Endothelial cell of umbilical vein (primary cell): ENCODE results near the gene RNF40. TPM values are rescaled to one million over a fixed set of nuclear protein-coding genes. Genes with fewer than 3 reads are reported as not detected.
A peak's percentile ranks its signal among the peaks of the same experiment; 100 is the strongest.

Experiments used
- BruUV-seq: library from RNA; stranded (reverse); fragments of 400-500 nt; replicated peaks from 2 replicates; lab custom pipeline; 2021; lab: Mats Ljungman, UMichigan
- CTCF ChIA-PET: fragments of 300-600, 350-600 bp; sonication (Branson Sonifier 250); formaldehyde crosslinking; loops from one replicate; lab custom pipeline; 2021; ENCODE audit warnings: antibody characterized with exemption, inconsistent platforms; lab: Charles Lee
- POLR2A ChIA-PET: fragments of 300-600, 350-600 bp; sonication (Branson Sonifier 250); formaldehyde crosslinking; loops from one replicate; lab custom pipeline; 2021; ENCODE audit warnings: antibody characterized with exemption, inconsistent platforms; lab: Charles Lee
- DNase-seq: peaks from one replicate; pipeline ENCODE4 v3.0.0-alpha.2; 2011; ENCODE audit warnings: low read depth, low spot score
- FAIRE-seq: peaks from 2 replicates; lab custom pipeline; 2011; peaks lifted over from hg19 to GRCh38; lab: Jason Lieb, UNC
- H2AFZ ChIP-seq: 2 replicates; pipeline ENCODE4 v1.6.0; 2012; ENCODE audit warnings: low read depth, low read length, control low read depth, inconsistent platforms
- H3K27ac ChIP-seq: 2 replicates; pipeline ENCODE4 v1.5.1; 2011; ENCODE audit warnings: low read depth, mild to moderate bottlenecking, control low read depth, low read length, moderate library complexity; ENCODE audit not compliant: insufficient read depth
- H3K27me3 ChIP-seq, 2 experiments: 2 replicates each; pipeline versions ENCODE4 v1.6.0 to v1.6.1; 2011; ENCODE audit warnings: low read length in 2 of 2, mixed read lengths in 1 of 2; ENCODE audit not compliant: control insufficient read depth in 2 of 2, insufficient read depth in 2 of 2
- H3K36me3 ChIP-seq, 2 experiments: 2 replicates in 1 of 2; 3 replicates in 1 of 2; pipeline ENCODE4 v1.5.1; 2011; ENCODE audit warnings: low read length in 2 of 2, mild to moderate bottlenecking in 1 of 2, moderate library complexity in 1 of 2; ENCODE audit not compliant: control insufficient read depth in 2 of 2, insufficient read depth in 2 of 2; ENCODE audit errors: extremely low read depth in 1 of 2
- H3K4me1 ChIP-seq: 3 replicates; pipeline ENCODE4 v1.5.1; 2011; ENCODE audit warnings: mild to moderate bottlenecking, low read length; ENCODE audit not compliant: control insufficient read depth, insufficient read depth; ENCODE audit errors: extremely low read depth
- H3K4me2 ChIP-seq: 2 replicates; pipeline ENCODE4 v1.6.1; 2011; ENCODE audit warnings: low read length, control low read depth, mixed read lengths; ENCODE audit not compliant: insufficient read depth
- H3K4me3 ChIP-seq, 3 experiments: fragments of 200-600 bp in 1 of 3; sonication (generic), shearing (Covaris generic) in 1 of 3; replicated peaks in 1 of 3; 2 replicates each; pipeline ENCODE4 v1.5.1; 2011 to 2016; ENCODE audit warnings: control low read depth in 3 of 3, low read length in 3 of 3, mild to moderate bottlenecking in 2 of 3, inconsistent platforms in 1 of 3, low read depth in 1 of 3, moderate library complexity in 1 of 3; ENCODE audit not compliant: insufficient read depth in 1 of 3
- H3K79me2 ChIP-seq: 2 replicates; pipeline ENCODE4 v1.6.0; 2012; ENCODE audit warnings: low read length, inconsistent platforms; ENCODE audit not compliant: control insufficient read depth, insufficient read depth
- H3K9ac ChIP-seq: replicated peaks from 2 replicates; pipeline ENCODE3; 2011; ENCODE audit warnings: low read length, control low read depth; ENCODE audit not compliant: insufficient read depth; ENCODE audit errors: extremely low read depth
- H3K9me1 ChIP-seq: replicated peaks from 3 replicates; pipeline ENCODE4 v1.6.0; 2011; ENCODE audit warnings: mild to moderate bottlenecking, low read length; ENCODE audit not compliant: control insufficient read depth, insufficient read depth; ENCODE audit errors: extremely low read depth
- H3K9me3 ChIP-seq: replicated peaks from 2 replicates; pipeline ENCODE4 v1.5.1; 2012; ENCODE audit warnings: low read length, inconsistent platforms; ENCODE audit not compliant: control insufficient read depth, insufficient read depth
- H4K20me1 ChIP-seq: replicated peaks from 2 replicates; pipeline ENCODE3; 2011; ENCODE audit warnings: mild to moderate bottlenecking, low read length; ENCODE audit not compliant: control insufficient read depth, insufficient read depth; ENCODE audit errors: extremely low read depth
- EZH2 ChIP-seq: IDR thresholded peaks from 2 replicates; pipeline ENCODE4 v1.6.1; 2012; ENCODE audit warnings: borderline replicate concordance, low read depth, mild to moderate bottlenecking, moderate library complexity, low read length, inconsistent platforms; ENCODE audit not compliant: severe bottlenecking
- FOS ChIP-seq: IDR thresholded peaks from 2 replicates; pipeline ENCODE4 v1.6.1; 2011; ENCODE audit warnings: mild to moderate bottlenecking, low read length, moderate library complexity, borderline replicate concordance; ENCODE audit not compliant: insufficient read depth
- GATA2 ChIP-seq: IDR thresholded peaks from 2 replicates; pipeline ENCODE4 v1.7.0; 2011; ENCODE audit warnings: low read depth, mild to moderate bottlenecking, moderate library complexity, mixed read lengths, low read length; ENCODE audit not compliant: insufficient read length, insufficient read depth
- JUN ChIP-seq: IDR thresholded peaks from 2 replicates; pipeline ENCODE4 v1.6.1; 2011; ENCODE audit warnings: borderline replicate concordance, low read depth; ENCODE audit not compliant: insufficient read length, insufficient read depth
- MYC ChIP-seq: IDR thresholded peaks from one replicate; pipeline ENCODE4 v1.6.1; 2011; ENCODE audit warnings: mild to moderate bottlenecking, low read depth, low read length
- POLR2A ChIP-seq: IDR thresholded peaks from 2 replicates; pipeline ENCODE4 v1.6.1; 2012; ENCODE audit warnings: low read depth, mild to moderate bottlenecking, control low read depth, low read length
- POLR2AphosphoS5 ChIP-seq: IDR thresholded peaks from 2 replicates; pipeline ENCODE4 v1.6.1; 2012; ENCODE audit warnings: low read depth, mild to moderate bottlenecking, control low read depth, low read length, moderate library complexity; ENCODE audit not compliant: insufficient read depth
- dilution Hi-C: fragments of 300-500 bp; cut with MboI; formaldehyde crosslinking; loops from one replicate; pipeline ENCODE4 v1.15.0; 2019; ENCODE audit warnings: low sequenced_read_pairs; ENCODE audit not compliant: extremely low pct_ligation_motif_present
- intact Hi-C: fragments of 100-400 bp; cut with micrococcal nuclease; formaldehyde crosslinking; loops from one replicate; pipeline ENCODE4 v1.10.0; 2022
- polyA plus RNA-seq, 4 experiments: library from polyadenylated mRNA; depleted of rRNA in 3 of 4; stranded (reverse) in 3 of 4; unstranded in 1 of 4; fragments of >200 nt; gene quantifications; 2 replicates each; pipeline versions ENCODE4 v1.2.1 to v1.2.3, GENCODE V29; 2011 to 2012; ENCODE audit warnings: missing spikeins in 1 of 4
- total RNA-seq: library from RNA; stranded (reverse); gene quantifications from 2 replicates; pipeline ENCODE4 v1.2.3, GENCODE V29; 2021
- TF ChIP-seq, protein P1 (sequence below), 2 donors: IDR thresholded peaks; 1 replicate in 1 of 2; 2 replicates in 1 of 2; pipeline ENCODE4 v1.5.1; 2011; ENCODE audit warnings: low read length in 2 of 2, mild to moderate bottlenecking in 2 of 2, moderate library complexity in 2 of 2, control low read depth in 1 of 2, inconsistent platforms in 1 of 2, low read depth in 1 of 2; ENCODE audit not compliant: insufficient read depth in 1 of 2; ENCODE audit errors: extremely low read depth in 1 of 2
- TF ChIP-seq, protein P2 (sequence below): IDR thresholded peaks from 2 replicates; pipeline ENCODE4 v1.6.1; 2011; ENCODE audit not compliant: insufficient read depth, insufficient read length

The RNF40 gene
- total and polyA plus RNA-seq, 2 donors (not counting 3 experiments of a cell fraction or from before 2014, with no cell fraction given), result 60.5 to 102 TPM

DNA sequence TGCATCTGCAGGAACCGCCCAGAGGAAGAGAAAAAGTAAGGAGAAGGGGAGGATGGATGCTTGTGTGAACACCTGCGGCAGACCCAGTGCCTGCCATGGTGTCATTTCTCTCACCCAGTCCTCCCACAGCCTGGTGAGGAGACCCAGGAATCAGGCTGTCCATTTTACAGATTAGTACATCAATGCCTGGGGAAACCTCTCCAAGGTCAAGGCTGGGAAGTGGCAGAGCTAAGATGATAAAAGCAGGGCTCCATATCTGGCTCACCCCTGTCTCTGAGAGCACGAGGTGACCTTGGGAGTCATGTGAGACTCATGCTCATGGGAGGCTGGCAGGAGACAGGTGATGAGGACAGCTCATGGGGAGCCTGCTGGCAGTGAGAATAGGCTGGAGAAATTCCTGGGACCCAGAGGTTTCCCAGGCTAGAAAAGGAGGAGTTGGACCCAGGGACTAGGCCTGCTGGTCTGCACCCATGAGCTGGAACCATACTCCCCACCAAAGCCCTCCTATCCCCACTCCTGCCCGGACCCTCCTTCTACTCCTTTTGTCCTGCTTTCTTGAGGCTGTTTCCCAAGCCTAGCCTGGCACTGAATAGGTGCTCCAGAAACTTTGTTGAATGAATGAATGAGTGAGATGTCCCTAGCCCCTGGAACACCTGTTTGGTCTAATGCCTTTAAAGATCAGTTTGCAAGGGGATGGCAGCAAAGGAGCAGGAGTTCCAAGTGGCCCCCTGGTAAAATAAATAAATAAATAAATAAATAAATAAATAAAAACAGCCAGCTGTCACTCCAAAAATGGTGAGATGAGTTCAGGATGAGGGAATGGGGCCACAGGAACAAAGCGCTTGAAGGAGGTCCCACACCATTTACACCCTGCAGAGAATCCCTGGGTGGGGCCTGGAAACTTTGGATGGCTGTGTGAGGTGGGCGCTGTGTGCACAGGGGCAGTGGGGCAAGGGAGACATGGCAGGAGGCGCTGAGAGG lies 23.3 kb downstream of the RNF40 start:
- CTCF ChIA-PET, result interaction anchor here (1.3 kb wide), 1 partner anchor 29 kb away, joined by 4 read pairs; no protein-coding TSS in a partner anchor
- no peak for FAIRE-seq
- no peak overlapping the region for H3K27ac ChIP-seq

More for the DNA sequence above, 23.3 kb downstream of the RNF40 start:
- Histone ChIP-seq H3K4me2 (peak overlapping the region; percentile 87), H3K27me3 (no peaks in the 10 kb centered on the region), H3K4me1 (peaks cover 14% of the 10 kb centered on the region), H3K79me2 (peaks cover 10% of the 10 kb centered on the region), H2AFZ (no peak overlapping the region), H3K9me1 (no peaks in the 10 kb centered on the region), H3K9me3 (no peaks in the 10 kb centered on the region), H3K4me3 (peak overlapping the region in 2 of 3 experiments; percentile 67 to 70), H3K36me3 (peaks cover 0 to 19% of the 10 kb centered on the region in 2 experiments), H3K9ac (peak overlapping the region; percentile 80), H4K20me1 (no peaks in the 10 kb centered on the region)
- intact Hi-C loops, result loop anchor here (1.0 kb wide), 2 partner anchors 9 to 136 kb away; no protein-coding TSS in a partner anchor
- no peak for DNase-seq
- POLR2A ChIA-PET, result interaction anchor here (0.5 kb wide), 1 partner anchor 15 kb away, joined by 5 read pairs; no protein-coding TSS in a partner anchor
- no peak for TF ChIP-seq GATA2
- TF ChIP-seq POLR2AphosphoS5, result no peak
- TF ChIP-seq, protein P1, sequence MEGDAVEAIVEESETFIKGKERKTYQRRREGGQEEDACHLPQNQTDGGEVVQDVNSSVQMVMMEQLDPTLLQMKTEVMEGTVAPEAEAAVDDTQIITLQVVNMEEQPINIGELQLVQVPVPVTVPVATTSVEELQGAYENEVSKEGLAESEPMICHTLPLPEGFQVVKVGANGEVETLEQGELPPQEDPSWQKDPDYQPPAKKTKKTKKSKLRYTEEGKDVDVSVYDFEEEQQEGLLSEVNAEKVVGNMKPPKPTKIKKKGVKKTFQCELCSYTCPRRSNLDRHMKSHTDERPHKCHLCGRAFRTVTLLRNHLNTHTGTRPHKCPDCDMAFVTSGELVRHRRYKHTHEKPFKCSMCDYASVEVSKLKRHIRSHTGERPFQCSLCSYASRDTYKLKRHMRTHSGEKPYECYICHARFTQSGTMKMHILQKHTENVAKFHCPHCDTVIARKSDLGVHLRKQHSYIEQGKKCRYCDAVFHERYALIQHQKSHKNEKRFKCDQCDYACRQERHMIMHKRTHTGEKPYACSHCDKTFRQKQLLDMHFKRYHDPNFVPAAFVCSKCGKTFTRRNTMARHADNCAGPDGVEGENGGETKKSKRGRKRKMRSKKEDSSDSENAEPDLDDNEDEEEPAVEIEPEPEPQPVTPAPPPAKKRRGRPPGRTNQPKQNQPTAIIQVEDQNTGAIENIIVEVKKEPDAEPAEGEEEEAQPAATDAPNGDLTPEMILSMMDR (IDR thresholded peaks at IDR 0.05; ENCODE audit: extremely low read depth in 1 of 2, insufficient read depth in 1 of 2, low read depth in 1 of 2, low read length in 2 of 2), result no peak
- TF ChIP-seq JUN, result no peak
- no peak for TF ChIP-seq FOS
- TF ChIP-seq POLR2A, result no peak
- TF ChIP-seq EZH2, result no peak
- no peak for TF ChIP-seq MYC
- TF ChIP-seq, protein P2, sequence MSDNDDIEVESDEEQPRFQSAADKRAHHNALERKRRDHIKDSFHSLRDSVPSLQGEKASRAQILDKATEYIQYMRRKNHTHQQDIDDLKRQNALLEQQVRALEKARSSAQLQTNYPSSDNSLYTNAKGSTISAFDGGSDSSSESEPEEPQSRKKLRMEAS, result no peak
- TSS peak; percentile 20 for BruUV-seq
- dilution Hi-C loops, result no loop called here
